Right lobe of liver (tissue), 4 donors: ENCODE results near the gene CSNK1G2.

ENCODE experiments used
- POLR2A ChIP-seq: fragments of 450-650 bp; IDR thresholded peaks from one replicate; pipeline ENCODE4 v1.6.1; 2017; ENCODE audit warnings: antibody characterized with exemption, mild to moderate bottlenecking
- TF ChIP-seq, protein P1 (sequence below), 4 donors: fragments of 200-600 bp in 3 of 4; fragments of 450-650 bp in 1 of 4; IDR thresholded peaks; one replicate each; pipeline versions ENCODE4 v1.5.1 to v1.8.0; 2016 to 2022; ENCODE audit warnings: antibody characterized with exemption in 4 of 4, mild to moderate bottlenecking in 2 of 4
- donor health status: DM: no; HTN: no; CAD: no.
- donor health status: DM: no; HTN: no; CAD: no.
- donor health status: DM: no; HTN: yes; CAD: no.

DNA sequence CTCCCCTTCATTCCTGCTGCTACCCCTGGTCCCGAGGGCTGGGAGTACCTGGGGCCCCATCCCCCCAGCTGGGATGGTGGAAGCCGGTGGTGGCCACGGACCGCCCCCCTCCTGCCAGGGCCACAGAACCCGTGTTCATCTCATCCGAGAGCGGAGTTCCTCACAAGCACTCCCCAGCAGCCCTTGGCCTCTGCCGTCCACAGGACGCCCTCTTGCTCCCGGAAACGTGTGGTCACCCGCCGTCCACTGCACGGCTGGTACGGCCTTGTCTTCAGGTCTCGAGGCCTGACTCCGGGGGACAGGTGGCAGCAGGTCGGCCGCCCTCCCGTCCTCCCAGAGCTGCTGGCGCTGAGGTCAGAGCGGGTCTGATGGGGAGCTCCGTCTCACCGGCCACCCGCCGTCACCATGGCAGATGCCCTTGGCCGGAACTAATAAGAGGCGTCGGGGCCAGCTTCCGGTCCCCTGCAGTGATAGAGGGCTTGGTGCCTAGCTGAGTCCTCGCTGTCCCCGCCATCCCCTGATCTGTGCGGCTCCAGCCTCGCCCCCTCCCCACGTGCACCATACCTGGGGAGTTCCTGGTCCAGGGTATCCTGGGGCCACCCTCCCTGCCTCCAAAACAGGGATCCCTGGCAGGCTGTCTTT lies 16.5 kb upstream of the CSNK1G2 start:
- no peak for TF ChIP-seq POLR2A
- TF ChIP-seq, protein P1, sequence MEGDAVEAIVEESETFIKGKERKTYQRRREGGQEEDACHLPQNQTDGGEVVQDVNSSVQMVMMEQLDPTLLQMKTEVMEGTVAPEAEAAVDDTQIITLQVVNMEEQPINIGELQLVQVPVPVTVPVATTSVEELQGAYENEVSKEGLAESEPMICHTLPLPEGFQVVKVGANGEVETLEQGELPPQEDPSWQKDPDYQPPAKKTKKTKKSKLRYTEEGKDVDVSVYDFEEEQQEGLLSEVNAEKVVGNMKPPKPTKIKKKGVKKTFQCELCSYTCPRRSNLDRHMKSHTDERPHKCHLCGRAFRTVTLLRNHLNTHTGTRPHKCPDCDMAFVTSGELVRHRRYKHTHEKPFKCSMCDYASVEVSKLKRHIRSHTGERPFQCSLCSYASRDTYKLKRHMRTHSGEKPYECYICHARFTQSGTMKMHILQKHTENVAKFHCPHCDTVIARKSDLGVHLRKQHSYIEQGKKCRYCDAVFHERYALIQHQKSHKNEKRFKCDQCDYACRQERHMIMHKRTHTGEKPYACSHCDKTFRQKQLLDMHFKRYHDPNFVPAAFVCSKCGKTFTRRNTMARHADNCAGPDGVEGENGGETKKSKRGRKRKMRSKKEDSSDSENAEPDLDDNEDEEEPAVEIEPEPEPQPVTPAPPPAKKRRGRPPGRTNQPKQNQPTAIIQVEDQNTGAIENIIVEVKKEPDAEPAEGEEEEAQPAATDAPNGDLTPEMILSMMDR (IDR thresholded peaks at IDR 0.05) = no peak
